Mesodermal cell (in vitro differentiated cells): ENCODE measurements around the gene MAPK7.

ENCODE experiments used
- H3K27ac ChIP-seq: 2 replicates; pipeline ENCODE4 v1.7.0; 2013; ENCODE audit warnings: mild to moderate bottlenecking, low read depth, low read length, moderate library complexity; ENCODE audit not compliant: severe bottlenecking
- H3K36me3 ChIP-seq: 2 replicates; pipeline ENCODE4 v1.7.1; 2013; ENCODE audit warnings: mild to moderate bottlenecking, low read length, moderate library complexity; ENCODE audit not compliant: control insufficient read depth, insufficient read depth
- H3K4me1 ChIP-seq: one replicate; pipeline ENCODE4 v1.7.1; 2013; ENCODE audit warnings: mild to moderate bottlenecking, low read length; ENCODE audit not compliant: insufficient read depth, control insufficient read depth, poor library complexity, severe bottlenecking
- H3K4me3 ChIP-seq: 2 replicates; pipeline ENCODE4 v1.7.0; 2013; ENCODE audit warnings: low read length, control low read depth, mild to moderate bottlenecking; ENCODE audit not compliant: insufficient read depth, poor library complexity, severe bottlenecking; ENCODE audit errors: extremely low read depth
- H3K9me3 ChIP-seq: 2 replicates; pipeline ENCODE4 v1.7.1; 2013; ENCODE audit warnings: mild to moderate bottlenecking, low read length, moderate library complexity; ENCODE audit not compliant: control insufficient read depth
- WGBS, 2 experiments: methylation state at CpG; one replicate each; pipeline ENCODE4 v1.1.5; 2013; ENCODE audit warnings: missing lambda C conversion rate in 2 of 2; ENCODE audit not compliant: insufficient coverage in 2 of 2; 5-methylcytosine and 5-hydroxymethylcytosine counted together

MAPK7 gene

DNA sequence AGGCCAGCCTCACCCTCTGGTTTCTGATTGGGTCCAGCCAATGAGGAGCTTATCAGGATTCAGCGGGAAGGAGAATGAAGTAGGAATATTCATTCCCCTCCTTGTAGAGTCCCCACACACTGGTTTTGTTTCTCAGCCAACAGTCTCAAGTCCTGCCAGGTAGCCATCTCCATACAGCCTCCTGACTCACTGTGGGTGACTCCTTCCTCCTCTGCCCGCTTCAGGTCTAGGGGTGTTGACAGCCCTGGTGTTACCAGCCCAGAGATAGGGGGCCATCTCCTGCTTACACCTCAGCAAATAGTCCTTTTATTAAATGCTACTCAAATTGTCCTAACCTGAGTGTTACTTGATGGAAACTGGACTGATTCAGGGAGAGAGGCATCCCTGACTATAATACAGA is 12.7 kb downstream of the MAPK7 start:
- Histone ChIP-seq H3K4me1 (peaks cover 20% of the 10 kb centered on the region), H3K4me3 (no peak overlapping the region), H3K36me3 (peaks cover 2% of the 10 kb centered on the region), H3K27ac (no peak overlapping the region), H3K9me3 (no peaks in the 10 kb centered on the region)
- WGBS, 2 experiments: 100% methylated on average over 2 of the region's 2 CpGs; no CpG with 5 or more reads in 1 of the 2 experiments

DNA sequence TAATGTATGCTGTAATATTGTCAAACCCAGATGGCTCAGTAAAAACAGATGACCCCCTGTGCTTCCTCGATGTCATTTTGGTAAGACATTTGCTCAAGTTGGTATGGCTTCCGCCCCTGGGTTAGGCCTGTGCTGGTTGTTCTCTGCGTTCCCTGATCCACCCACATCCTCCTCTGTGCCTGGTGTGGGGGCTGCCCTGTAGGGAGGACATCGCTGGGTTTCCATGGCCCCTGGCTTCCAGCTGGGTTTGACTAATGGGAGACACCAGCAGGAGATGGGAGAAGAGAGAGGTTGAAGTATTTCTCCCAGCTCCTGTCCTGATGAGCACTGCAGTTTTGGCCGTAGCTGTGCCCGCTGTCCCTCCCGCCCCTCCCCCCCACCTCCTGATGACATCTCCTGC is 13.1 kb downstream of the MAPK7 start:
- 80 to 81% methylated on average over 1 to 5 of the region's 7 CpGs for WGBS, 2 experiments
- H3K4me3 ChIP-seq: no peak overlapping the region
- H3K4me1 ChIP-seq: peaks cover 19% of the 10 kb centered on the region
- H3K27ac ChIP-seq: no peak overlapping the region
- H3K36me3 ChIP-seq: no peaks in the 10 kb centered on the region
- H3K9me3 ChIP-seq: no peaks in the 10 kb centered on the region

DNA sequence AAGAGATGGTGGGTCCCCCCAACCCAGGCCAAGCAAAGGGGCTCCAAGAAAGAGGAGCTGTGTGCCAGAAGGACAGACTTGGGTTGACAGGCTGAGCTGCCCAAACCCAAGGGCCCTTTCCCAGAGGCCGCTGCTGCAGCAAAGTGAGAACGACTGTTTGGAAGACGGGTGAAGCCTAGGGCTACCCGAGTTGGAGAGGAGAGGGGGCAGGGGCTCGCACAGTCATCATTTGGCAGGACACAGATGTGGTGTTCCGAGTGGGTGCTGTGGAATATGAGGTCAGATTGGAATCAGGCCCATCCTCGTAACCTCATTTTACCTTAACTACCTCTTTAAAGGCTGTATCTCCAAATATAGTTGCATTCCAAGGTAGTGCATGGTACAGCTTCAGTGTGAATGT is 14.0 kb downstream of the MAPK7 start:
- Histone ChIP-seq H3K36me3 (no peaks in the 10 kb centered on the region), H3K4me3 (no peak overlapping the region), H3K4me1 (peaks cover 10% of the 10 kb centered on the region), H3K27ac (no peak overlapping the region), H3K9me3 (no peaks in the 10 kb centered on the region)
- WGBS, 2 experiments: 79 to 100% methylated on average over 2 to 4 of the region's 7 CpGs

DNA sequence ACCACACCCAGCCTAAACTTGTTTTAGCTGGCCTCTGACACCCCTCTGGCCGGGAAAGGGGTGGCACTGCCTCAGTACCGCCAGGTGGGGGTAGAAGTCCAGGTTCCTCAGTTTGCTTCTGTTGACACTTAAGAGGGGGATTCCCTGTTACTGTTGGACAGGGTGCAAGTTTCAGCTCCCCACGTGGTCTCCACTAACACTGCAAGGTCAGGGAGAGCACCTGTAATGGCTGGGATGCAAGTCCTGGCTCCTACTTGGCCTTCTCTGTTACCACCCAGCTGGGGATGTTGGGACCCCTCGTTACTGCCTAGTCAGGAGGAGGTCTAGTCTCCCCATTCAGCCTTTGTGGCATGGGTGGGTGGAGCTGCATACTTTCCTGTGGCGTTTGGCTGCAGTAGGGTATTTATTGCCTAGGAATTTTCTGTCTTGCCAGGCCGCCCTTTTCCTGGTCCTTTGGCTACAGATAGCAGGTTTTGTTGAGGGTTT is 19.3 kb downstream of the MAPK7 start:
- 56 to 68% methylated on average over 3 of the region's 6 CpGs for WGBS, 2 experiments
- Histone ChIP-seq H3K4me3 (no peak overlapping the region), H3K36me3 (no peaks in the 10 kb centered on the region), H3K27ac (no peak overlapping the region), H3K9me3 (no peaks in the 10 kb centered on the region), H3K4me1 (no peaks in the 10 kb centered on the region)

DNA sequence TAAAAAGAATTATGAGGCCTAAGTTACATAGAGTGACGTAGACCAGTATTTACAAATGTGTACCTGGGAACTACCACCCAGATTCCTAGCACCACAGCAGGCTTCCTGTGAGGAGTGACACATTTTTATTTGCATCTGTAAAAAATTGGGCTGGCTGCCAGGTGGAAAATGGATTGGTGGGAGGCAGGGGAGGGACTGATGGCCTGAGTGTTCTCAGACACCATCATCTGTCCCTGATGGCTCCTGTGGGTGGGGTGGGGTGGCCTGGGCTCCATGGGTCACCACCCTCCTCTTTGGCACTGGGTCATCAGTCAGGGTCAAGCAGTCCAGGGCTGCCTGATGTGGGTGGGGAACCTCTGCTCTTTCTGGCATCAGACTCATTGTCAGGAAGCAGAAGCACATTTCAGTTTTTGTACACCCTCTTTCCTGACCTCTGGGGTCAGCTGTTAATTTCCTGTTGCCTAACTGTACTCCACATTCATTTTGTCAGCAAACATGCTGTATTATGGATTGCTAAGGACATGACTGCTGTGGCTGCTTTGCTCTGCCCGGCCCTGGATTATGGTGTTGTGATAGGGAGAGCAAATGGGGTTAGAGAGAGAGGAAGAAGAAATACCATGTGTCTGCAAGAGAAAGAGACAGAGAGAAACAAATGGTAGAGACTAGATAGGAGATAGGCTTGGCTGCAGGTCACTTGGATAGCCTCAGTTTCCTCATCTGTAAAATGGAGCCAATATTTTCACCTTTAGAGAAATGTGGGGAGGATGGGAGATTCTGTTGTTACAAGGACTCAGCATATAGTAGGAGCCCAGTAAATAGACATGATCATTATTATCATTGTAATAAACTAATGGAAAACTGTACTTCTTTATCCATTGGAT is 20.2 kb downstream of the MAPK7 start:
- Histone ChIP-seq H3K4me1 (no peaks in the 10 kb centered on the region), H3K27ac (no peak overlapping the region), H3K36me3 (no peaks in the 10 kb centered on the region), H3K4me3 (no peak overlapping the region), H3K9me3 (no peaks in the 10 kb centered on the region)
- 86 to 100% methylated on average over 1 of the region's 2 CpGs for WGBS, 2 experiments

DNA sequence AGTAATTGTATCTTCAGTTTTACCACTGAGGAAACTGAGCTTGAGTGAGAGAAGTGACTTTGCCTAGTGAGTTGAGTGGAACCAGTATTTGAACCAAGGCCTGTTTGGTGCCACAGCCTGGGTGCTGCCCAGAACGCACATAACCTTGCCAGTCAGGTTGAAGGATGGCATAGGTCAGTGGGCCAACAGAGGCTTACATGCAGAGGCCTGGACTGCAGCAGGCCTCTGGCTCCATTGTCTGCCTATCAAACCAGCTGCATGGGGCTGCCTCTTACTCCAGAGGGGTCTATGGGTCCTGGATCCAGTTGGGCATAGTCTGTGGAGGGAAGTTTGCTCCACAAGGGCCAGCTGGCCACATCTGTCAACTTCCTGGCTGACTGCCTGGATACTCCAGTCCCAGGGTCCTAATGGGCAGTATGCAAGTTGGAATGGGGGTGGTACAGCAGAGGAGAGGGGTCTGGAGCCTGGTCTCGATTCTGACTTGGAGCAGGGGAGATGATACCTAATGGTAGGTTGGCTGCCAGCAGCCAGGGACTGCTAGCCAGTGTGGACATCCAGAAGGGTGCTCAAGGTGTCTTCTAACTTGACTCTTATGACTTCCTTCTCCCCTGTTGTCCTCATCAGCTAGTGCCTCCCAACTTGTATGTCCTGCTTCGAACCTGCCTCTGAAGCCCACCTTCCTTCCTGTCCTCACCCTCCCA is 21.6 kb downstream of the MAPK7 start:
- no peaks in the 10 kb centered on the region for H3K4me1 ChIP-seq
- H3K9me3 ChIP-seq: no peaks in the 10 kb centered on the region
- no peak overlapping the region for H3K27ac ChIP-seq
- no peaks in the 10 kb centered on the region for H3K36me3 ChIP-seq
- 89 to 93% methylated on average over 3 of the region's 3 CpGs for WGBS, 2 experiments
- H3K4me3 ChIP-seq: no peak overlapping the region

DNA sequence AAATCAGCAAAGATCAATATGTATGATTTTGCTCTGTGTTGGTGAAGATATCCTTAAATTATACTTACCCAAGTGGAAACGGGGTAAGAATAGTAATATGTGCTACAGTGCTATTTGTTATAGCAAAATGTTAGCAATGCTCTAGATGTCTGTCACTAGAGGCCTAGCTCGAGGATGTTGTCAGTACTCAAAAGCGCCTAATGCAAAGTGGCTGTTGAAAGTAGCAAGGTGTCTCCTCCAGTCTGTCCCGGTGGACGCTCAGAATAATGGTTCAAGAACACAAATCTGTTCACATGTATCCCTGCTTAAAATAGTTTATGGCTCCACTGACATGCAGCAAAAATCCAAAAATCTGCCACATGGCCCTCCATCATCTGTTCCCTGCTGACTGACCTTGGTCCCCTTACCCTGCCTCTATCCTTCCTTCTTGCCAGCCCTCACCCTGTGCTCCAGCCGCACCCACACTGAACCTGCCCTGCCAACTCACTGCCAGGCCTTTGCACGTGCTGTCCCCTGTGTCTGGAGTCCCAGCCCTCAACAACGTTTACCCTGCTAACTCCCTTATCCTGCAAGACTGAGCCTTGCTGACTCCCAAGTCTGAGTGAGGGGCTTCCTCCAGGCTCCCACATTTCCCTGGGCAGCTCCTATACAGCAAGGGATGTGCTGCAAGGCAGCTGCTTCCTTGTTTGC is 23.2 kb downstream of the MAPK7 start:
- Histone ChIP-seq H3K9me3 (no peaks in the 10 kb centered on the region), H3K4me1 (no peaks in the 10 kb centered on the region), H3K4me3 (no peak overlapping the region), H3K36me3 (no peaks in the 10 kb centered on the region), H3K27ac (no peak overlapping the region)
- WGBS, 2 experiments: 83 to 97% methylated on average over 6 to 7 of the region's 8 CpGs

DNA sequence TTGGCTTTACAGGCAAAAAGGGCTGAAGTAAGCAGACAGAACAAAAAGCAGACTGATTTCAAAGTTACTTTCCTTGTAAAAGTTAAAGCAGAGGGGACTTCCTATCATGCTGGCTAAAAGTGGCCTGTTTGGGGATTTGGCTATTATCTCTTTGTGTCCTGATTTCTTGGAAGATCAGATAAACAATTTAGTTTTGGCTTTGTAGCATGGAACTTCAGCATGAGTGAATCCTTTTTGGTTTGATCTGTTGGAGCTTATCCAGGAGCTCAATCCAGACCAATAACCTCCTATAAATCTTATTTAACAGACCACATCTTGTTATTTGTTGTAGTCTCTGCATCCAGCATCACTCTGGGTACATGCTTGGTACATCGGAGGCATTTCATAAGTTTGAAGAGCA is 23.9 kb downstream of the MAPK7 start:
- Histone ChIP-seq H3K9me3 (no peaks in the 10 kb centered on the region), H3K4me3 (no peak overlapping the region), H3K4me1 (no peaks in the 10 kb centered on the region), H3K27ac (no peak overlapping the region), H3K36me3 (no peaks in the 10 kb centered on the region)
- WGBS, 2 experiments: 100% methylated on average over 1 of the region's 1 CpG; no CpG with 5 or more reads in 1 of the 2 experiments

DNA sequence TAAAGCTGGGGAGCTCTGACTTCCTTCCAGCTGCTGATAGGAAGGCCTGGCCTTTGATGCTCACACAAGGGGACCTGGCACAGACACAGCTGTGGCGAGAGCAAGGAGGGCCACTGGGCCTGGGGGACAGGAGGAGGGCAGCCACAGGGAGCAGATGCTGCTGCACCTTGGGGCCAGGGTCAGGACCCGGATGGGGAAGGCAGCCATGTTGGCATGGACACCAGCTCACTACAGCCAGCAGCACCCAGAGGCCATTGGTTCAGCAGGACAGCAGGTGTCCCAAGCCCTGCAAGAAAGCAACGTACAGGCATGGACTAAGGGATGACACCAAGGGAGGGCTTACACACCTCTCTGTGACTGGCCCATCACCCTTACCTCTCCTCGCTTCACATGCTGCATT is 24.7 kb downstream of the MAPK7 start:
- 95% methylated on average over 3 to 4 of the region's 4 CpGs for WGBS, 2 experiments
- H3K36me3 ChIP-seq: no peaks in the 10 kb centered on the region
- H3K4me3 ChIP-seq: no peak overlapping the region
- no peaks in the 10 kb centered on the region for H3K4me1 ChIP-seq
- H3K9me3 ChIP-seq: no peaks in the 10 kb centered on the region
- no peak overlapping the region for H3K27ac ChIP-seq

DNA sequence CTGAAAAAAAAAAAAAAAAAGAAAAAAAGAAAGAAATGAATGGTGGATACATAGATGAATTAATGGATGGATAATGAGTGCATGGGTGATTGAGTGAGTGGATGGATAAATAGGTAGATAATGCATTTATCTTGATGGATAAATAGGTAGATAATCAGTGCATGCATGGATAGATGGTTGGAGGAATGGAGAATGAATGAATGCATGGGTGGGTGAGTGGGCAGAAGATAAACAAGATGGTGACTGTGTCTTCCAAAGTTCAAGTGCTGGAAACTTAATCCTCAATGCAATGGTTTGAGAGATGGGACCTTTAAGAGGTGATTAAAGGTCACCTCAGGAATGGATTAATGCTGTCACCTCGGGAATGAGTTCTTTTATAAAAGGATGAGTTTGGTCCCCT is 26.0 kb downstream of the MAPK7 start:
- WGBS, 2 experiments: 100% methylated on average over 1 of the region's 1 CpG
- no peaks in the 10 kb centered on the region for H3K4me1 ChIP-seq
- no peaks in the 10 kb centered on the region for H3K36me3 ChIP-seq

More for the DNA sequence above, 26.0 kb downstream of the MAPK7 start:
- Histone ChIP-seq H3K9me3 (no peaks in the 10 kb centered on the region), H3K27ac (no peak overlapping the region), H3K4me3 (no peak overlapping the region)
